Esophagus muscularis mucosa (tissue), 4 donors: ENCODE results near the gene IFNA1. TPM values are rescaled to one million over a fixed set of nuclear protein-coding genes. Genes with fewer than 3 reads are reported as not detected.

Source experiments
- DNase-seq: peaks from one replicate; pipeline ENCODE4 v3.0.0-alpha.2; 2017; ENCODE audit errors: extremely low spot score
- H3K27ac ChIP-seq, 4 donors: fragments of 200-600 bp; sonication (generic); replicated peaks in 1 of 4; 1 replicate in 3 of 4; 2 replicates in 1 of 4; pipeline ENCODE4 v1.5.1; 2016 to 2019; ENCODE audit warnings: mild to moderate bottlenecking in 1 of 4
- H3K27me3 ChIP-seq, 4 donors: fragments of 200-600 bp; sonication (generic); one replicate each; pipeline versions ENCODE4 v1.5.1 to v1.6.0; 2016 to 2019
- H3K36me3 ChIP-seq, 4 donors: fragments of 200-600 bp; sonication (generic); one replicate each; pipeline ENCODE4 v1.5.1; 2016 to 2019
- H3K4me1 ChIP-seq, 4 donors: fragments of 200-600 bp; sonication (generic); one replicate each; pipeline ENCODE4 v1.5.1; 2016 to 2019
- H3K4me3 ChIP-seq, 4 donors: fragments of 200-600 bp; sonication (generic); 1 replicate in 2 of 4; 2 replicates in 2 of 4; pipeline ENCODE4 v1.5.1; 2016 to 2019; ENCODE audit warnings: mild to moderate bottlenecking in 4 of 4, moderate library complexity in 1 of 4
- H3K9me3 ChIP-seq, 4 donors: fragments of 200-600 bp; sonication (generic); 1 replicate in 3 of 4; 2 replicates in 1 of 4; pipeline ENCODE4 v1.5.1; 2016 to 2019
- CTCF ChIP-seq, 3 experiments: fragments of 200-600 bp in 2 of 3; fragments of 450-650 bp in 1 of 3; sonication (generic) in 2 of 3; IDR thresholded peaks; one replicate each; pipeline ENCODE4 v1.5.1; 2017 to 2019; ENCODE audit warnings: antibody characterized with exemption in 3 of 3, mild to moderate bottlenecking in 2 of 3, moderate library complexity in 1 of 3
- EP300 ChIP-seq: sonication (generic); formaldehyde crosslinking; IDR thresholded peaks from one replicate; pipeline ENCODE4 v1.6.1; 2017; ENCODE audit warnings: antibody characterized with exemption
- POLR2A ChIP-seq: fragments of 450-650 bp; IDR thresholded peaks from one replicate; pipeline ENCODE4 v1.6.1; 2017; ENCODE audit warnings: antibody characterized with exemption, moderate library complexity, mild to moderate bottlenecking, low read depth
- POLR2AphosphoS5 ChIP-seq, 2 donors: sonication (generic); formaldehyde crosslinking; IDR thresholded peaks; one replicate each; pipeline ENCODE4 v1.6.1; 2017; ENCODE audit warnings: antibody characterized with exemption in 2 of 2
- WGBS: methylation state at CpG from one replicate; pipeline ENCODE4 v1.1.5; 2018; 5-methylcytosine and 5-hydroxymethylcytosine counted together
- intact Hi-C: fragments of 100-400 bp; cut with DNase I; formaldehyde crosslinking; loops from one replicate; pipeline ENCODE4 v1.15.1; 2023
- total RNA-seq, 4 donors: library from RNA; depleted of rRNA; stranded (reverse); fragments of >200 nt; gene quantifications; one replicate each; pipeline versions ENCODE4 v1.1.0 to v1.2.1, GENCODE V29; 2016

Gene IFNA1
- total RNA-seq, 4 donors from 2014 or later = not detected

DNA sequence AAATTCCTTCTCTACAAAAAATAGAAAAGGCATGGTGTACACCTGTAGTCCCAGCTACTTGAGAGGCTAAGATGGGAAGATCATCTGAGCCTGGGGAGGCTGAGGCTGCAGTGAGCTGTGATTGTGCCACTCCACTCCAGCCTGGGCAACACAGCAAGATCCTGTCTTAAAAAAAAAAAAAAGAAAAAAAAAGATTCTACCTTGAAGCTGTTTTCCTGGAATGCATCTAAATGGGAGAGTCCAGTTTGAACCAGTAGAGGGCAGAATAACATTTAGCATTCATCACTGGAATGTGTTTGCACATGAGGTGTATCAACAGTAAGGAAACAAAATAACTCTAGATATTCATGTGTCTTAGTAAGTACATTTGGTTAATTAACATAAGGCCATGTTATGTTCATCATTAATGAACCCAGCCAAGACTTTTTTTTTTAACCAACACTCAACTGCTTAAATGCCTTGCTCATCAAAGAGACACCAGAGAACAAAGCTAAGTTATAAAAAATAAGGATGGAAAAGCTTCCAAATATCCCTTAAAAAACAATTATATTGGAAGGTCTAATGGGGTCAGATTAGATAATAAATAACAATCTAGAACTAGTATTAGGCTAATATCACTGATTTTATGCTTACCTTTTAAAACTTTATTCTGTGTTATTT, 25.8 kb downstream of the IFNA1 start:
- no peak overlapping the region for H3K27ac ChIP-seq
- DNase-seq = no peak
- no peak for TF ChIP-seq EP300
- TF ChIP-seq CTCF (IDR thresholded peaks at IDR 0.05) = peak; percentile 18 to 54 (median 38)
- peaks cover 0 to 4% (median 0%) of the 10 kb centered on the region in 4 donors for H3K27me3 ChIP-seq
- no peaks in the 10 kb centered on the region for H3K36me3 ChIP-seq
- intact Hi-C loops = no loop called here
- no peak overlapping the region for H3K4me3 ChIP-seq
- no peaks in the 10 kb centered on the region for H3K4me1 ChIP-seq
- H3K9me3 ChIP-seq = peaks cover 0 to 16% (median 14%) of the 10 kb centered on the region in 4 donors

- Histone ChIP-seq H3K9me3 (no peaks in the 10 kb centered on the region), H3K27ac (no peak overlapping the region), H3K36me3 (no peaks in the 10 kb centered on the region), H3K27me3 (peaks cover 0 to 4% (median 0%) of the 10 kb centered on the region in 4 donors), H3K4me1 (no peaks in the 10 kb centered on the region), H3K4me3 (no peak overlapping the region)
- intact Hi-C loops = no loop called here
- WGBS = 84% methylated on average over 5 of the region's 5 CpGs
- no peak for TF ChIP-seq POLR2A
- no peak for TF ChIP-seq EP300
- TF ChIP-seq CTCF (IDR thresholded peaks at IDR 0.05) = no peak
- no peak for TF ChIP-seq POLR2AphosphoS5 (IDR thresholded peaks at IDR 0.05)
- DNase-seq = no peak
These were observed 29.9 kb downstream of the IFNA1 start for GRCh38 chr9:21470126-21470525.

- 83% methylated on average over 3 of the region's 3 CpGs for WGBS
- Histone ChIP-seq H3K9me3 (no peaks in the 10 kb centered on the region), H3K4me3 (no peak overlapping the region), H3K27ac (no peak overlapping the region), H3K4me1 (no peaks in the 10 kb centered on the region), H3K36me3 (no peaks in the 10 kb centered on the region), H3K27me3 (no peaks in the 10 kb centered on the region)
- TF ChIP-seq POLR2A (no peak), EP300 (no peak), POLR2AphosphoS5 (IDR thresholded peaks at IDR 0.05) (no peak), CTCF (IDR thresholded peaks at IDR 0.05) (no peak)
- intact Hi-C loops = no loop called here
- no peak for DNase-seq
These were observed 33.0 kb downstream of the IFNA1 start for GRCh38 chr9:21473236-21473635.

DNA sequence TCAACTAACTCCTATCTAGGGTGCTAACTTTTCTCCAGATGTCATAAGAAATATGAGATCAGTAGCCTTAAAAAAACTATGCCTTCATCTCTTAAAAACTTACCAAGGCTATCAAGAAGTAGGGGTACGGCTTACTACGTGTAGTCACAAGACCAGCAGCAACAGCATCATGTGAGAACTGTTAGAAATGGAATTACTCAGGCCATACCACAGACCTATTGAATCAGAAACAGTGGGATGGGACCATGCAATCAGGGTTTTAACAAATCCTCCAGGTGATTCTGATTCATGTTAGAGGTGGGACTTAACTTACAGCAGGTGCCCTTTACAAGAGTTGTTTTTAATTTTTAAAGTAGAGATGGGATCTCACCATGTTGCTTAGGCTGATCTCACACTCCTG, 37.2 kb downstream of the IFNA1 start:
- H3K4me3 ChIP-seq = no peak overlapping the region
- H3K27me3 ChIP-seq = no peaks in the 10 kb centered on the region
- H3K4me1 ChIP-seq = no peaks in the 10 kb centered on the region
- TF ChIP-seq EP300 (no peak), POLR2AphosphoS5 (IDR thresholded peaks at IDR 0.05) (no peak), CTCF (IDR thresholded peaks at IDR 0.05) (no peak), POLR2A (no peak)
- no peaks in the 10 kb centered on the region for H3K9me3 ChIP-seq
- no peak for DNase-seq
- no peak overlapping the region for H3K27ac ChIP-seq
- intact Hi-C loops = no loop called here
- WGBS = 88% methylated on average over 2 of the region's 2 CpGs
- H3K36me3 ChIP-seq = no peaks in the 10 kb centered on the region

GRCh38 chr9:21479152-21479702, 39.0 kb downstream of the IFNA1 start:
- no peaks in the 10 kb centered on the region for H3K9me3 ChIP-seq
- no peak for DNase-seq
- no peaks in the 10 kb centered on the region for H3K27me3 ChIP-seq
- H3K4me1 ChIP-seq = no peaks in the 10 kb centered on the region
- WGBS = 73% methylated on average over 8 of the region's 8 CpGs
- TF ChIP-seq EP300 (no peak), CTCF (IDR thresholded peaks at IDR 0.05) (no peak), POLR2AphosphoS5 (IDR thresholded peaks at IDR 0.05) (no peak), POLR2A (no peak)
- no peak overlapping the region for H3K4me3 ChIP-seq
- no peak overlapping the region for H3K27ac ChIP-seq
- H3K36me3 ChIP-seq = no peaks in the 10 kb centered on the region
- intact Hi-C loops = no loop called here
